ENCODE data around the gene NFATC2. TPM values are rescaled to one million over a fixed set of nuclear protein-coding genes. Genes with fewer than 3 reads are reported as not detected.

NFATC2 gene
- total RNA-seq, 5 donors from 2014 or later (not counting 1 experiment from before 2014, with no cell fraction given): 49.0 to 75.9 (median 67.0) TPM

- Histone ChIP-seq H3K27ac (ENCODE audit: low read length) (peak overlapping the region; percentile 87), H3K4me1 (ENCODE audit: control insufficient read depth in 1 of 2, extremely low read depth in 1 of 2, insufficient read depth in 2 of 2, low read length in 2 of 2) (peaks cover 32 to 97% of the 10 kb centered on the region in 2 experiments), H3K4me3 (ENCODE audit: control insufficient read depth in 1 of 2, extremely low read depth in 1 of 2, low read length in 1 of 2) (no peak overlapping the region), H3K9me3 (no peaks in the 10 kb centered on the region), H3K27me3 (replicated peaks in 1 of 2; ENCODE audit: control insufficient read depth in 2 of 2, extremely low read depth in 1 of 2, insufficient read depth in 2 of 2, low read length in 1 of 2) (no peaks in the 10 kb centered on the region), H3K36me3 (ENCODE audit: control insufficient read depth in 2 of 2, extremely low read depth in 1 of 2, insufficient read depth in 1 of 2, low read length in 1 of 2) (peaks cover 5 to 6% of the 10 kb centered on the region in 2 donors)
- ATAC-seq (replicated peaks in 1 of 4) (no peak), DNase-seq (no peak)
- Mint-ChIP-seq H3K36me3 (peaks cover 20% of the 10 kb centered on the region), H3K9me3 (no peaks in the 10 kb centered on the region), H3K27me3 (no peaks in the 10 kb centered on the region), H3K4me3 (peak overlapping the region in 1 of 3 donors; percentile 78), H3K4me1 (peaks cover 93 to 97% (median 97%) of the 10 kb centered on the region in 3 donors), H3K27ac (peak overlapping the region; percentile 95 to 96)
- CTCF ChIA-PET: interaction anchor here (0.5 to 1.0 kb wide), 2 partner anchors 9 to 1464 kb away, joined by 3 to 5 read pairs; no protein-coding TSS in a partner anchor
- POLR2A ChIA-PET: interaction anchor here in 1 of 2 donors (1.4 to 1.7 kb wide), 2 partner anchors 9 to 32 kb away, joined by 4 to 6 read pairs; no protein-coding TSS in a partner anchor
- 62% methylated on average over 2 of the region's 12 CpGs for WGBS (ENCODE audit: insufficient coverage)
These were observed 10.6 kb downstream of the NFATC2 start for GRCh38 chr20:51531712-51532456.

GRCh38 chr20:51531141-51531710 is 11.3 kb downstream of the NFATC2 start:
- ChIA-PET CTCF (interaction anchor here in 1 of 2 donors (0.6 to 1.0 kb wide), 2 partner anchors 10 to 266 kb away, joined by 3 read pairs; no protein-coding TSS in a partner anchor), POLR2A (interaction anchor here in 1 of 2 donors (1.4 to 1.7 kb wide), 2 partner anchors 10 to 31 kb away, joined by 4 to 6 read pairs; no protein-coding TSS in a partner anchor)
- Mint-ChIP-seq H3K36me3 (peaks cover 13% of the 10 kb centered on the region), H3K4me1 (peaks cover 93 to 97% (median 97%) of the 10 kb centered on the region in 3 donors), H3K4me3 (peak overlapping the region; percentile 58 to 78 (median 67)), H3K27ac (peak overlapping the region; percentile 95 to 96), H3K27me3 (no peaks in the 10 kb centered on the region), H3K9me3 (no peaks in the 10 kb centered on the region)
- no peak overlapping the region for H3K4me3 ChIP-seq (ENCODE audit: control insufficient read depth in 1 of 2, extremely low read depth in 1 of 2, low read length in 1 of 2)
- no peaks in the 10 kb centered on the region for H3K9me3 ChIP-seq
- peak in 33 of 35 experiments; percentile 25 to 81 (median 55) for DNase-seq
- ATAC-seq (replicated peaks in 1 of 4): peak; percentile 65 to 85 (median 79)
- 15% methylated on average over 5 of the region's 11 CpGs for WGBS (ENCODE audit: insufficient coverage)
- no peaks in the 10 kb centered on the region for H3K27me3 ChIP-seq (replicated peaks in 1 of 2; ENCODE audit: control insufficient read depth in 2 of 2, extremely low read depth in 1 of 2, insufficient read depth in 2 of 2, low read length in 1 of 2)
- peaks cover 27 to 97% of the 10 kb centered on the region in 2 experiments for H3K4me1 ChIP-seq (ENCODE audit: control insufficient read depth in 1 of 2, extremely low read depth in 1 of 2, insufficient read depth in 2 of 2, low read length in 2 of 2)
- peak overlapping the region; percentile 87 for H3K27ac ChIP-seq (ENCODE audit: low read length)
- H3K36me3 ChIP-seq (ENCODE audit: control insufficient read depth in 2 of 2, extremely low read depth in 1 of 2, insufficient read depth in 1 of 2, low read length in 1 of 2): peaks cover 5 to 8% of the 10 kb centered on the region in 2 donors

- Mint-ChIP-seq H3K27ac (peak overlapping the region; percentile 95 to 96), H3K4me3 (peak overlapping the region; percentile 64 to 78 (median 65)), H3K27me3 (no peaks in the 10 kb centered on the region), H3K4me1 (peaks cover 93 to 97% (median 95%) of the 10 kb centered on the region in 3 donors), H3K36me3 (peaks cover 11% of the 10 kb centered on the region), H3K9me3 (no peaks in the 10 kb centered on the region)
- 40% methylated on average over 1 of the region's 5 CpGs for WGBS (ENCODE audit: insufficient coverage)
- peak in 33 of 35 experiments; percentile 18 to 73 (median 53) for DNase-seq
- Histone ChIP-seq H3K4me3 (ENCODE audit: control insufficient read depth in 1 of 2, extremely low read depth in 1 of 2, low read length in 1 of 2) (no peak overlapping the region), H3K27me3 (replicated peaks in 1 of 2; ENCODE audit: control insufficient read depth in 2 of 2, extremely low read depth in 1 of 2, insufficient read depth in 2 of 2, low read length in 1 of 2) (no peaks in the 10 kb centered on the region), H3K9me3 (no peaks in the 10 kb centered on the region), H3K27ac (ENCODE audit: low read length) (peak overlapping the region; percentile 87), H3K4me1 (ENCODE audit: control insufficient read depth in 1 of 2, extremely low read depth in 1 of 2, insufficient read depth in 2 of 2, low read length in 2 of 2) (peaks cover 29 to 97% of the 10 kb centered on the region in 2 experiments), H3K36me3 (ENCODE audit: control insufficient read depth in 2 of 2, extremely low read depth in 1 of 2, insufficient read depth in 1 of 2, low read length in 1 of 2) (peaks cover 5 to 8% of the 10 kb centered on the region in 2 donors)
- CTCF ChIA-PET: interaction anchor here in 1 of 2 donors (0.7 kb wide), 1 partner anchor 135 kb away, joined by 5 read pairs; no protein-coding TSS in a partner anchor
- POLR2A ChIA-PET: interaction anchor here in 1 of 2 donors (1.0 kb wide), 1 partner anchor 11 kb away, joined by 4 read pairs; no protein-coding TSS in a partner anchor
- peak in 2 of 4 experiments; percentile 22 to 31 for ATAC-seq (replicated peaks in 1 of 4)
These were observed 12.8 kb downstream of the NFATC2 start for GRCh38 chr20:51529758-51530157.

GRCh38 chr20:51529081-51529681 is 13.3 kb downstream of the NFATC2 start:
- H3K4me3 Mint-ChIP-seq: peak overlapping the region; percentile 64 to 78 (median 65)
- Histone ChIP-seq H3K27me3 (replicated peaks in 1 of 2; ENCODE audit: control insufficient read depth in 2 of 2, extremely low read depth in 1 of 2, insufficient read depth in 2 of 2, low read length in 1 of 2) (no peaks in the 10 kb centered on the region), H3K36me3 (ENCODE audit: control insufficient read depth in 2 of 2, extremely low read depth in 1 of 2, insufficient read depth in 1 of 2, low read length in 1 of 2) (peaks cover 9 to 10% of the 10 kb centered on the region in 2 donors), H3K4me3 (ENCODE audit: control insufficient read depth in 1 of 2, extremely low read depth in 1 of 2, low read length in 1 of 2) (peak overlapping the region in 1 of 2 donors; percentile 6), H3K9me3 (no peaks in the 10 kb centered on the region), H3K27ac (ENCODE audit: low read length) (peak overlapping the region; percentile 87), H3K4me1 (ENCODE audit: control insufficient read depth in 1 of 2, extremely low read depth in 1 of 2, insufficient read depth in 2 of 2, low read length in 2 of 2) (peaks cover 29 to 97% of the 10 kb centered on the region in 2 experiments)
- ChIA-PET POLR2A (interaction anchor here in 1 of 2 donors (1.0 kb wide), 2 partner anchors 12 to 13 kb away, joined by 3 to 4 read pairs; partner anchors contain the start of gene NFATC2), CTCF (no interaction called here)
- H3K36me3 Mint-ChIP-seq: peaks cover 10% of the 10 kb centered on the region
- H3K27ac Mint-ChIP-seq: peak overlapping the region; percentile 95 to 96
- ATAC-seq (replicated peaks in 1 of 4) (no peak), DNase-seq (peak in 9 of 35 experiments; percentile 23 to 60 (median 25))
- WGBS (ENCODE audit: insufficient coverage): 35% methylated on average over 5 of the region's 13 CpGs
- no peaks in the 10 kb centered on the region for H3K9me3 Mint-ChIP-seq
- H3K4me1 Mint-ChIP-seq: peaks cover 95 to 98% (median 97%) of the 10 kb centered on the region in 3 donors
- H3K27me3 Mint-ChIP-seq: no peaks in the 10 kb centered on the region

- peak in 27 of 35 experiments; percentile 17 to 76 (median 47) for DNase-seq
- Mint-ChIP-seq H3K27me3 (no peaks in the 10 kb centered on the region), H3K27ac (peak overlapping the region; percentile 95 to 96), H3K9me3 (no peaks in the 10 kb centered on the region), H3K4me1 (peaks cover 92 to 94% (median 92%) of the 10 kb centered on the region in 3 donors), H3K36me3 (peaks cover 10% of the 10 kb centered on the region), H3K4me3 (peak overlapping the region; percentile 64 to 78 (median 65))
- Histone ChIP-seq H3K27me3 (replicated peaks in 1 of 2; ENCODE audit: control insufficient read depth in 2 of 2, extremely low read depth in 1 of 2, insufficient read depth in 2 of 2, low read length in 1 of 2) (no peaks in the 10 kb centered on the region), H3K36me3 (ENCODE audit: control insufficient read depth in 2 of 2, extremely low read depth in 1 of 2, insufficient read depth in 1 of 2, low read length in 1 of 2) (peaks cover 11 to 16% of the 10 kb centered on the region in 2 donors), H3K4me1 (ENCODE audit: control insufficient read depth in 1 of 2, extremely low read depth in 1 of 2, insufficient read depth in 2 of 2, low read length in 2 of 2) (peaks cover 29 to 94% of the 10 kb centered on the region in 2 experiments), H3K4me3 (ENCODE audit: control insufficient read depth in 1 of 2, extremely low read depth in 1 of 2, low read length in 1 of 2) (peak overlapping the region in 1 of 2 donors; percentile 6), H3K27ac (ENCODE audit: low read length) (peak overlapping the region; percentile 87), H3K9me3 (no peaks in the 10 kb centered on the region)
- CTCF ChIA-PET: interaction anchor here (0.6 to 1.6 kb wide), 4 partner anchors 12 to 104 kb away, joined by 3 to 9 read pairs (median 4); no protein-coding TSS in a partner anchor
- POLR2A ChIA-PET: interaction anchor here in 1 of 2 donors (0.7 to 1.0 kb wide), 3 partner anchors 12 to 14 kb away, joined by 3 to 4 read pairs (median 4); partner anchors contain the start of gene NFATC2
- peak in 3 of 4 experiments; percentile 38 to 63 (median 39) for ATAC-seq (replicated peaks in 1 of 4)
- WGBS (ENCODE audit: insufficient coverage): no CpG with 5 or more reads among the region's 7 CpGs
These were observed 14.1 kb downstream of the NFATC2 start for GRCh38 chr20:51528263-51529027.
